ENCODE measurements around the gene FLT1. TPM values are rescaled to one million over a fixed set of nuclear protein-coding genes. Genes with fewer than 3 reads are reported as not detected.

Gene FLT1
- total RNA-seq, 2 experiments from 2014 or later: 21.7 to 27.4 TPM

DNA sequence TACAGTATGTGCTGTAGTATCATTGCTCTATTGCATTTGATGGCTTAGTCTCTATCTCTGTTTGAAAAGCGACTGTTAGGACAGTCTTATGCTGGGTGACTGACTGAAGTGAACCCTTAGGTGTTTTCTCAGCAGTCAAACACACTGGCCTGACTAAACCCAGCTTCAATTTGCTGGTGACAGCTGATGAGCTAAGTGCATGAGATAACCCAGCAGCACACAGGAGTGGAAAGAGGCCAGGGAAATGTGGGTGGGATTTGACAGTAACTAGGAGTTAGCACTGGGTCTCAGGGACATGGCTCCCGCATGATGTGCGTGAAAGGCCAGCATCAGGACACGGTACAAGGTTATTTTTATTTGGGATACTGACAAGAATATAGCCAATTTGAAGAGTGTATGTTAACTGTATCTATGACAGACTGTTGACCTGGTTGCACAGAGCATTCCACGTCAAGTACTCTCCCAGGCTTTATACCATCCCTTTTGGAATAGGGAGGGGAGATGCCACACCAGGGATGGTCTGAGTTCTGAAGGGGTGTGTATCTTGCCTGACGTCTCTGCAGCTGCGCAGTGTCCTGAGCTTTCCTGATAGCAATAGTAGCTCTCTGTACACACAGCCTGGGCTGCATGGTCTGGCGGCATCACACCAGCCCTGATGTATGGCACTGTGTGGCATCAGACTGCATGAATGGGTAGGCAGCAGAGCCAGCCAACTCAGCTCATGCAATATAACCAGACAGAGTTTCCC, 144.8 kb downstream of the FLT1 start:
- CTCF ChIA-PET: interaction anchor here (0.6 to 0.8 kb wide), 2 partner anchors 29 to 520 kb away, joined by 3 read pairs; no protein-coding TSS in a partner anchor
- ATAC-seq: no peak
- peaks cover 14% of the 10 kb centered on the region for H3K4me1 Mint-ChIP-seq
- no peak overlapping the region for H3K27ac Mint-ChIP-seq
- H3K4me3 Mint-ChIP-seq: no peak overlapping the region
- intact Hi-C loops (cut with DNase I, micrococcal nuclease): no loop called here
- no peaks in the 10 kb centered on the region for H3K36me3 Mint-ChIP-seq (ENCODE audit: low read depth)
- no peaks in the 10 kb centered on the region for H3K27me3 Mint-ChIP-seq
- DNase-seq: no peak
- POLR2A ChIA-PET: no interaction called here
- no peaks in the 10 kb centered on the region for H3K9me3 Mint-ChIP-seq (ENCODE audit: low read depth)

DNA sequence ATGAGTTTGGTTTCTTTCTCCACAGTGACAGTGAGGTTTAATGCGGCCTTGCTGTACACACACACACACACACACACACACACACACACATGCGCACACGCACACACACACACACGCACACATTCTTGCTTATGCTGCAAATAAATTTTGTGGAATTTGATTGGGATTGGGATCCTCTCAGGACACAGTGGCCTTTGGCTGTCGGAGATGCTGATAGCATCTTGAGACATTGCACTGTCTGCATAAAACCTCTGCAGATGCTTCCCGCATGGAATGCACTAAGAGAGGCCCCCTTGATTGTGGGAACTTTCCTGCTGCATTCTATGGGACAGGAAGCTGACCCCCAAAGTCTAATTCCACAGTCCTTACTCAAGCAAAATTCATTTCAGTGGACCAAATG, 145.6 kb downstream of the FLT1 start:
- H3K9me3 Mint-ChIP-seq (ENCODE audit: low read depth): no peaks in the 10 kb centered on the region
- no peak overlapping the region for H3K4me3 Mint-ChIP-seq
- intact Hi-C loops (cut with DNase I, micrococcal nuclease): no loop called here
- ChIA-PET CTCF (interaction anchor here (0.6 kb wide), 1 partner anchor 30 kb away, joined by 3 read pairs; no protein-coding TSS in a partner anchor), POLR2A (no interaction called here)
- no peaks in the 10 kb centered on the region for H3K27me3 Mint-ChIP-seq
- H3K27ac Mint-ChIP-seq: no peak overlapping the region
- no peak for ATAC-seq
- no peaks in the 10 kb centered on the region for H3K36me3 Mint-ChIP-seq (ENCODE audit: low read depth)
- DNase-seq: no peak
- H3K4me1 Mint-ChIP-seq: peaks cover 11% of the 10 kb centered on the region

DNA sequence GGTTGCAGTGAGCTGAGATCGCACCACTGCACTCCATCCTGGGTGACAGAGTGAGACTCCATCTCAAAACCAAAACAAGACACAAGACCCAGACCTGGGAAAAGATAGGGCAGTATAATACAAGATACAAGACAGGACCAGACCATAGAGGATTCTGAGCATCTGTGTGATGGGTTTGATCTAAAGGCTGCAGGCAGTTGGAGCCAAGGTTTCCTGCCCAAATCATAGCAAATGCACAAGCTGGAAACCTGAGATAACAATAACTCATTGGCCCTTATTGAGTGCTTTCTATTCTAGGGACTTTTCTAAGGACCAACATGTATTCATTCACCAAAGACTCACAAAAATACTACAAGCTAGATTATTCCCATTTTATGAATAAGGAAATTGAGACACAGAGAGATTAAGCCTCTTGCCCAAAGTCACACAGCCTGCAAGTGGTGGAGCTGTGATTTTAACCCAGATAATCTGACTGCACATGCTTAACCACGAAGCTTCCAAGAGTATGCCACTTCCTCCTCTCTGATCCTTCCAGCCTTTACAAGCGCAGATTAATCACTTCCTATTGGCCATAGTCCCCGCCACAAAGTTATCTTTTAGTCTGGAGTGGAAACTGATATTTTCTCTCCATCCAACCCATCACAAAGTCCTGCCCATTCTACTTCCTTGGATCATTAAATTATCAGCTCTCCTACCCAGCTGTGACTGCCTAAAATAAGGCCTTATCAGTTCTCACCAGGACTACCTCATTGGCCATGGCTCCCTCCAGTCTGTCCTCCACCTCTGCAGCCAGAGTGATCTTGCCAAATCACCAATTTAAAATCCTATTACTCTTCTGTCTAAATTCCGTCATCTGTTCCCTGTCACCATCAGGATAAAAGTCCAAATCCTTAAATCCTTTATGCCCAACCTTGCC, 147.2 kb downstream of the FLT1 start:
- intact Hi-C loops (cut with DNase I, micrococcal nuclease): no loop called here
- no peak for ATAC-seq
- Mint-ChIP-seq H3K9me3 (ENCODE audit: low read depth) (no peaks in the 10 kb centered on the region), H3K27me3 (no peaks in the 10 kb centered on the region), H3K36me3 (ENCODE audit: low read depth) (no peaks in the 10 kb centered on the region), H3K27ac (no peak overlapping the region), H3K4me1 (peaks cover 11% of the 10 kb centered on the region), H3K4me3 (no peak overlapping the region)
- ChIA-PET POLR2A (no interaction called here), CTCF (interaction anchor here (1.6 kb wide), 2 partner anchors 10 kb away, joined by 3 to 4 read pairs; no protein-coding TSS in a partner anchor)
- no peak for DNase-seq

DNA sequence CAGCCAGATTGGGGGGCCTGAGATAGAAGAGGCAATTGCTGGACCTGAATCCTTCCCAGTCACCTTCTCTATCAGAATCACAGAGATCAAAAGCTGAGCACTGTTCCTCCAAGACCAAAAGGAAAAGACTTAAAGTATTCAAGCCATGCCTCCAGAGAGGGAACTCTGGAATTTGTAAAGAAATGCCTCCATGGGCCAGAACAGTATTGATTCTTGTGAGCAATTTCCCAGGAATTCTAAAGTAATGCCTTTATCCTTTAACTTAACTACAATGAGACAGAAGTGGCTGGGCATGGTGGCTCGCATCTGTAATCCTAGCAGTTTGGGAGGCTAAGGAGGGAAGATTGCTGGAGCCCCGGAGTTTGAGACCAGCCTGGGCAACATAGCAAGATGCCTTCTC, 148.8 kb downstream of the FLT1 start:
- no peak overlapping the region for H3K4me3 Mint-ChIP-seq
- H3K4me1 Mint-ChIP-seq: peaks cover 15% of the 10 kb centered on the region
- no peak overlapping the region for H3K27ac Mint-ChIP-seq
- H3K27me3 Mint-ChIP-seq: no peaks in the 10 kb centered on the region
- intact Hi-C loops (cut with DNase I, micrococcal nuclease): no loop called here
- POLR2A ChIA-PET: no interaction called here
- H3K9me3 Mint-ChIP-seq (ENCODE audit: low read depth): no peaks in the 10 kb centered on the region
- no peak for DNase-seq
- CTCF ChIA-PET: interaction anchor here (0.7 kb wide), 1 partner anchor 13 kb away, joined by 4 read pairs; no protein-coding TSS in a partner anchor
- no peaks in the 10 kb centered on the region for H3K36me3 Mint-ChIP-seq (ENCODE audit: low read depth)
- no peak for ATAC-seq

DNA sequence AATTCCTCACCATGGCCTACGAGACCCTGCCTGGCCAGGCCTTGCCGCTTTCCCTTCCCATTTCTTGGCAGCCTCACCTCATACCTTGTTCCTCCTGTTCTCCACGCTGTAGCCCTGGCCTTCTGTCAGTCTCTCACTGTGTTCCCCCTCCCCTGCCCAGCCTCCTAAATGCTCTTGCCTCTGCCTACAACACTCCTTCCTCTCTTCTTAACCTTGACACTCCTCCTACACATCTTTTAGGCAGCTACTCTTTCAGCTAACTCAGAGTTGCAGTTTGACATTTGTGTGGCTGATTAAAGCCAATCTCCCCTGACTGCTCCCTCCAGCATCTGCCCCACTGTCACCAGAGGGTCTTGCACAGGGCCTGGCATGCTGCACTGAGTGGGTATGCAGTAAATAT, 150.8 kb downstream of the FLT1 start:
- ChIA-PET CTCF (no interaction called here), POLR2A (no interaction called here)
- Mint-ChIP-seq H3K27ac (no peak overlapping the region), H3K27me3 (no peaks in the 10 kb centered on the region), H3K36me3 (ENCODE audit: low read depth) (no peaks in the 10 kb centered on the region), H3K4me3 (no peak overlapping the region), H3K4me1 (peaks cover 21% of the 10 kb centered on the region), H3K9me3 (ENCODE audit: low read depth) (no peaks in the 10 kb centered on the region)
- no peak for ATAC-seq
- no peak for DNase-seq
- intact Hi-C loops (cut with DNase I, micrococcal nuclease): no loop called here

DNA sequence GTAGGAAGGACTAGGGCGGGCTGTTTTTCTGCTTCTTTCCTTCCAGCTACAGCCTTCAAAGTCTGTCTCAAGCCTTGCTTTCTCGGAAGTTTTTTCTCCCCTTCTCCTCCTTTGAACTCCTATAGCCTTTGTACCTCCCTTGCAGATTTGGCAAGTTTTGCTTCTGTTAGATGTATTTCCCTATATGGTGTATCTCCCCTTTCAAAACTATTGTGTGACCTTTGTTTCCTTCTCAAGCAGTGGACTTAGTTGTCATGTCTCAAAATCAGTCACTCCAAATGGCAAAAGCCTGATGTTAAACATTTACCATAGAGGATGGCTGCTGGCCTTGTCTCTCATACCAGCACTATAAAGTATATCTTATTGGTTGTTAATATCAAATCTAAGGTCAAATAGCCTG, 152.7 kb downstream of the FLT1 start:
- H3K27ac Mint-ChIP-seq: no peak overlapping the region
- DNase-seq (no peak), ATAC-seq (no peak)
- no peaks in the 10 kb centered on the region for H3K9me3 Mint-ChIP-seq (ENCODE audit: low read depth)
- ChIA-PET POLR2A (no interaction called here), CTCF (interaction anchor here (1.2 kb wide), 1 partner anchor 10 kb away, joined by 4 read pairs; no protein-coding TSS in a partner anchor)
- intact Hi-C loops (cut with DNase I, micrococcal nuclease): no loop called here
- H3K4me3 Mint-ChIP-seq: no peak overlapping the region
- H3K4me1 Mint-ChIP-seq: peaks cover 10% of the 10 kb centered on the region
- no peaks in the 10 kb centered on the region for H3K27me3 Mint-ChIP-seq
- no peaks in the 10 kb centered on the region for H3K36me3 Mint-ChIP-seq (ENCODE audit: low read depth)

DNA sequence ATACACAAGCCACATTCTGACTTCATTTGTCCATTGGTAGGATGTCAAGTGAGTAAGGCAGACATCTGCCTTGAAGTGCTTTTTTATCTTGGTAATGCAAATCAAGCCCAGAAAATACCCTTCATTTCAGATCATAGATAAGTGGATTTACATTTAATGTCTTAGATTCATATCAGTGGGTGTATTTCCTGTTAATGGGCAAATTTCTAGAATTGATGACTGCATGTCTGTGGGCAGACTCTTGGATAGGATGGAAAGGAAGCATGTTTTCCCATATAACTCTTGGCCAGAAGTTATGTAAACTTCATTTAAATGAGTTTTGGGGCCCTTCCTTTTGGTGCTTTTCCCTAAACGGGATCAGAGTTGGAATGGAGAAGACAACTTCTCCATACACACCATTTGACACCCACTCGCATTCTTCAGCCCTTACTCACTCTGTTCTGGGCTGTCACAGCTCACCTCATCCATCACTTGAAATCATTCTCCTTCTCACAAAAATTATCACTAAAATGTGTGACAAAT, 154.6 kb downstream of the FLT1 start:
- H3K4me3 Mint-ChIP-seq: no peak overlapping the region
- peaks cover 10% of the 10 kb centered on the region for H3K4me1 Mint-ChIP-seq
- DNase-seq: no peak
- no peaks in the 10 kb centered on the region for H3K9me3 Mint-ChIP-seq (ENCODE audit: low read depth)
- ATAC-seq: peak; percentile 30
- H3K27me3 Mint-ChIP-seq: no peaks in the 10 kb centered on the region
- ChIA-PET CTCF (no interaction called here), POLR2A (no interaction called here)
- intact Hi-C loops (cut with DNase I, micrococcal nuclease): no loop called here
- no peaks in the 10 kb centered on the region for H3K36me3 Mint-ChIP-seq (ENCODE audit: low read depth)
- no peak overlapping the region for H3K27ac Mint-ChIP-seq

DNA sequence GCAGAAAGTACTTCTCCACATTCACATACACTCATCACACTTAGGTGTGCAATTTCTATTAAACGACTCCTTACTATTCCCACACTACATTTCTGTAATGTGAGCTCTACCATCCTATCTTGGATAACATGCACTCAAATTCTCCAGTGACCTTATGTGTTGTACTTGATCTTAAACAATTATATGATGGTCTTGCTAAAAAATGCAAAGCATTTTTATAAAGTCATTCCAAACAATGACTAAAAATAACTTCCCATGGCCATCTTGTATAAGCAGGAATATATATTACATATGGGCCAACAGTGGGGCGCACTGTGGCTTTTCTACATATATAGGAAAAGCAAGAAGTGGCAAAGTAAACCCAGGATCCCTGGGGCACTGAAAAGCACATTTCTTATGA, 155.5 kb downstream of the FLT1 start:
- no peak for ATAC-seq
- no peak for DNase-seq
- Mint-ChIP-seq H3K27ac (no peak overlapping the region), H3K27me3 (no peaks in the 10 kb centered on the region), H3K4me1 (peaks cover 10% of the 10 kb centered on the region), H3K36me3 (ENCODE audit: low read depth) (no peaks in the 10 kb centered on the region), H3K9me3 (ENCODE audit: low read depth) (no peaks in the 10 kb centered on the region), H3K4me3 (no peak overlapping the region)
- CTCF ChIA-PET: interaction anchor here (1.0 kb wide), 1 partner anchor 11 kb away, joined by 3 read pairs; no protein-coding TSS in a partner anchor
- intact Hi-C loops (cut with DNase I, micrococcal nuclease): no loop called here
- POLR2A ChIA-PET: no interaction called here

DNA sequence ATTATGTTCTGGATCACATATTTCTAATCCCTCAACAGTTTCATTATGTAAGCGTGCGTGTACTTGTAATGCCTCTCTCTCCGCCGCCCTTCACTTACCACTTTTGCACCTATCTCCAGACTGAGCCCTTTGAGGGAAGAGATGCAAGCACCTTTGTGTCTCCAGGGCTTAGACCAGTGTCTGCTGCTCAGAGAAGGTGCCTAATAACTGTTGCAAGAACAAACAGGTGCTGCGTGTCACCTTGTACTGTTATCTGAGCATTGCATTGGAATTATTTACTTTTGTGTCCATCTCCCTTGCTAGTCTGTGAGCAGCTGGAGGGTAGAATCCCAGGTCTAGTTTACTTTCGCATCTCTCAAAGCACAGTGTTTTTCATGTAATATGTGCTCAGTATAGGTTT, 156.2 kb downstream of the FLT1 start:
- ATAC-seq (no peak), DNase-seq (no peak)
- H3K27me3 Mint-ChIP-seq: no peaks in the 10 kb centered on the region
- intact Hi-C loops (cut with DNase I, micrococcal nuclease): no loop called here
- H3K27ac Mint-ChIP-seq: no peak overlapping the region
- no peaks in the 10 kb centered on the region for H3K9me3 Mint-ChIP-seq (ENCODE audit: low read depth)
- POLR2A ChIA-PET: no interaction called here
- peaks cover 10% of the 10 kb centered on the region for H3K4me1 Mint-ChIP-seq
- H3K36me3 Mint-ChIP-seq (ENCODE audit: low read depth): no peaks in the 10 kb centered on the region
- H3K4me3 Mint-ChIP-seq: no peak overlapping the region
- CTCF ChIA-PET: interaction anchor here (1.0 kb wide), 1 partner anchor 11 kb away, joined by 3 read pairs; no protein-coding TSS in a partner anchor

DNA sequence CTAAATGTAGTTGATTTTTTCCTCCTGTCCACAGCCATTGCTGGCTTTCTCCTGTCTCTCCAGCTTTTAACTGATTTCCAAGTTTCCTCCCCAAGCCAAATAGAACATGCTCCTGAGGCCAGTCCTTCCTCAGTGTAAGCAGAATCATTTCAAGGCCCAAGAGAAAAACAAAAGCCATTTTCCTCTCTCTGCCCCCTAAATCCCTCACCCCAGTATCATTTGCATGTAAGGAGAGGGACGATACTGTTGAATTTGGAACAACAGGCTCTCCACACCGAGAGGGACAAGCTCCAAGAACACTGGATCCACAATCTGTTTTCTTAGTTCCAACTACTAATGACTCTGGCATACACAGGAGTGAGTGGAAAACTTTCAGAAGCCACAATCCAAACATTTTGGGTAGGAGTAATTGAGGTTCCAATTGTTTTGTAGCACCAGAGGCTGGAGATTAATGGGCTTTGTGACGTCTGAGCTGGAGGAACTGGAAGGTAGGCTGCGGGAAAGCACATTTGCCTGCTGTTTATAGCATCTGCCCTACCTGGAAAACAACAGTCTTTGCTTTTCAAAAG, 156.8 kb downstream of the FLT1 start:
- H3K4me3 Mint-ChIP-seq: no peak overlapping the region
- peaks cover 14% of the 10 kb centered on the region for H3K4me1 Mint-ChIP-seq
- H3K27me3 Mint-ChIP-seq: no peaks in the 10 kb centered on the region
- DNase-seq: no peak
- H3K27ac Mint-ChIP-seq: no peak overlapping the region
- no peaks in the 10 kb centered on the region for H3K9me3 Mint-ChIP-seq (ENCODE audit: low read depth)
- H3K36me3 Mint-ChIP-seq (ENCODE audit: low read depth): no peaks in the 10 kb centered on the region
- intact Hi-C loops (cut with DNase I, micrococcal nuclease): no loop called here
- ChIA-PET POLR2A (no interaction called here), CTCF (interaction anchor here (1.0 kb wide), 1 partner anchor 10 kb away, joined by 4 read pairs; no protein-coding TSS in a partner anchor)
- ATAC-seq: no peak

DNA sequence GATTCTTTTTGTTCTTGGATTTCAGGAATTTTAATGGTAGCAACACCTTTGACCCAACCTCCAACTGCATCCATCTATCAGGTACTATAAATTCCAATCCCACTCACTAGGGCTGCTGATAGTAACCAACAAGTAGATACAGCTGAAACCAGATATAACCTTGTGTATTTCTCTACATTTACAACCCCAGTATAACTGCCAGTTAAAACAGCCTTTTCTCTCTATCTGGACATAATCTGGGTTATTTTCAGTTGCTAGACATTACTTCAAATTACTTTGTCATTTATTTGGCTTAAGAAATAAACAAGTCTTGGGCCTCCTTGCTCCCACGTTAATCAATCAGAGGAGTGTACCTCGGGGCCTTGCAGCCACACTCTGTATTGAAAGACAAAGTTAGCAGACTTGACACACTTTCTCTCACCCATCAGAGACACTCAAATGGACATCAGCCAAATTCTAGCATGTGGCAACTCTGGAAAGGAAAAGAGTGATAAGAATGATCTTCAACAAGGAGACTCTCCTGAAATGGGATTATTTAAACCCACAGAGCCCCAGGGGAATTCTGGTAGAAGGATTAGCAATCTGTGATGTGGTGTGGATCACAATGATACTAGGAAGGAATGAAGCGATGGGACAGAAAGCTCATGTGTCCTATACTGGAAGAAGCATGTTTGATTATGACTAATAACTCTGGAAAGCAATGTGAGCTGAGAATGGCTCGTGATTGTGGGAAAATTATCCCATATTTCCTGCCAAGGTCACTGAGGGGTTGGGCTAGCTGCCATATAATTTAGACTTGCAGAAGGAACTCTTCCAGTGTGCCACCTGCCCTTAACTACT, 157.5 kb downstream of the FLT1 start:
- H3K27ac Mint-ChIP-seq: no peak overlapping the region
- CTCF ChIA-PET: interaction anchor here (0.6 to 1.0 kb wide), 2 partner anchors 10 to 300 kb away, joined by 3 to 4 read pairs; no protein-coding TSS in a partner anchor
- POLR2A ChIA-PET: no interaction called here

More for the DNA sequence above, 157.5 kb downstream of the FLT1 start:
- peaks cover 14% of the 10 kb centered on the region for H3K4me1 Mint-ChIP-seq
- ATAC-seq (no peak), DNase-seq (no peak)
- intact Hi-C loops (cut with DNase I, micrococcal nuclease): no loop called here
- no peaks in the 10 kb centered on the region for H3K36me3 Mint-ChIP-seq (ENCODE audit: low read depth)
- H3K4me3 Mint-ChIP-seq: no peak overlapping the region
- no peaks in the 10 kb centered on the region for H3K9me3 Mint-ChIP-seq (ENCODE audit: low read depth)
- H3K27me3 Mint-ChIP-seq: no peaks in the 10 kb centered on the region

All from activated CD4-positive, alpha-beta T cell treated with anti-CD3 and anti-CD28 coated beads for 36 hours (primary cell).